Stomach smooth muscle (tissue), 2 donors: ENCODE measurements around the gene ENTPD8.

ENCODE experiments used
- H3K27ac ChIP-seq: one replicate; pipeline ENCODE4 v1.7.0; 2013; ENCODE audit warnings: mild to moderate bottlenecking, low read length, inconsistent platforms
- H3K27me3 ChIP-seq, 2 donors: one replicate each; pipeline ENCODE4 v1.7.0; 2013; ENCODE audit warnings: low read length in 2 of 2; ENCODE audit not compliant: insufficient read depth in 2 of 2, control insufficient read depth in 1 of 2
- H3K36me3 ChIP-seq, 2 donors: one replicate each; pipeline ENCODE4 v1.7.0; 2013; ENCODE audit warnings: low read length in 2 of 2; ENCODE audit not compliant: control insufficient read depth in 2 of 2, insufficient read depth in 2 of 2
- H3K4me1 ChIP-seq: one replicate; pipeline ENCODE4 v1.7.0; 2013; ENCODE audit warnings: low read length; ENCODE audit not compliant: control insufficient read depth, insufficient read depth
- H3K4me3 ChIP-seq, 2 donors: one replicate each; pipeline ENCODE4 v1.7.0; 2013; ENCODE audit warnings: low read length in 2 of 2
- H3K9ac ChIP-seq, 2 donors: one replicate each; pipeline ENCODE4 v1.7.0; 2013; ENCODE audit warnings: low read length in 2 of 2, mild to moderate bottlenecking in 1 of 2
- H3K9me3 ChIP-seq, 2 donors: one replicate each; pipeline ENCODE4 v1.7.0; 2013; ENCODE audit warnings: low read length in 2 of 2; ENCODE audit not compliant: control insufficient read depth in 2 of 2
- donor health status: healthy.
- donor health status: Pancreatic carcinoma.

The ENTPD8 gene

DNA sequence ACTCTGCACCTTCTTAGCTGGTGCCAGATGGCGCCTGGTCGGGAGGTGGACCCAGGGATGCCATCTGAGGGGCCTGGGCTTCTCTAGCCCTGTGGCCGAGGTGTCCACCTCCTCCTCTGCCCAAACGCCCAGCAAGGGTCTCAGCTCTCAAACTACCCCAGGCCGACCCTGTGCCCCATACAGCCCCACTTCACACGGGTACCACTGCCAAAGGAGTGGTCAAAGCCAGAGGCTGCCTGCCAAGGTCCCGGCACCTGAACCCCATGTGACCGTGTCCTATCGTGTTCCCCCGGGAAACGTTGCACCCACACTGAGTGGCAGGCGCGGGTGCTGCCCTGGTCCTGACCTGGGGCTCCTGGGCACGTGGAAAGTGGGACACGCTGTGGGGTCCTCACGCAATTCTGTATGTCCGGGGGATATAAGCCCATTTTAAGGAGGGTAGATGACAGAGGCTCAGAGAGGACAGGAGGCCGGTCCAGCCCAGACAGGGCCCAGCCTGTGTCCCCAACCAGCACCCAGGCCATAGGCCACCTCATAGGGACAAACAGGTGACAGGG, 1.9 kb downstream of the ENTPD8 start:
- peaks cover 8 to 24% of the 10 kb centered on the region in 2 donors for H3K27me3 ChIP-seq
- peaks cover 0 to 2% of the 10 kb centered on the region in 2 donors for H3K9me3 ChIP-seq
- H3K9ac ChIP-seq, result no peak overlapping the region
- no peak overlapping the region for H3K27ac ChIP-seq
- H3K36me3 ChIP-seq, result no peaks in the 10 kb centered on the region
- no peak overlapping the region for H3K4me3 ChIP-seq
- H3K4me1 ChIP-seq, result peaks cover 2% of the 10 kb centered on the region

DNA sequence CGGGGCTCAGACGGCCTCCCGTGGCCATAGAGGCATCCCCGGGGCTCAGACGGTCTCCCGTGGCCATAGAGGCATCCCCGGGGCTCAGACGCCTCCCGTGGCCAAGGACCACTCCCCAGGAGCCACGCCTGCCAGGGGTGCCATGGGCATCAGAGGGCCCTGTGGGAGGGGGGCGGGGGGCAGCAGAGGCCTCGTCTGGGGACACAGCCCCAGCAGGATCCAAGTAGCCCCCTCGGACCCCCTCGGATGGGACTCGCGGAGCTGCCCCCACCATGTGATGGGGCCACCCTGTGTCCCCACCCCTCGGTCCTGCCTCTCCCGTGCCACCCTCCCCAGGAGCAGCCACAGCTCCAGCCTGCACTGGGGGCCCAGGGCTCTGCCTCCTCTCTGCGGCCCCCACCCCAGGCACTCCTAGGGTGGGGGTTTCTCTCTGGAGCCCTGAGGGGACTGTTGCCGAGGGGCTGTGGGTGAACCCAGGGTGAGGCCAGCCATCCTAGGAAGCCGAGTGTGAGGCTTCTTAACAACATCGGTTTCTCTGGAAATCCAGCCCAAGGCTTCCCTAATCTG, 2.5 kb downstream of the ENTPD8 start:
- H3K9me3 ChIP-seq, result peaks cover 0 to 2% of the 10 kb centered on the region in 2 donors
- no peak overlapping the region for H3K27ac ChIP-seq
- no peak overlapping the region for H3K4me3 ChIP-seq
- H3K27me3 ChIP-seq, result peaks cover 8 to 24% of the 10 kb centered on the region in 2 donors
- H3K9ac ChIP-seq, result no peak overlapping the region
- peaks cover 2% of the 10 kb centered on the region for H3K4me1 ChIP-seq
- H3K36me3 ChIP-seq, result no peaks in the 10 kb centered on the region

DNA sequence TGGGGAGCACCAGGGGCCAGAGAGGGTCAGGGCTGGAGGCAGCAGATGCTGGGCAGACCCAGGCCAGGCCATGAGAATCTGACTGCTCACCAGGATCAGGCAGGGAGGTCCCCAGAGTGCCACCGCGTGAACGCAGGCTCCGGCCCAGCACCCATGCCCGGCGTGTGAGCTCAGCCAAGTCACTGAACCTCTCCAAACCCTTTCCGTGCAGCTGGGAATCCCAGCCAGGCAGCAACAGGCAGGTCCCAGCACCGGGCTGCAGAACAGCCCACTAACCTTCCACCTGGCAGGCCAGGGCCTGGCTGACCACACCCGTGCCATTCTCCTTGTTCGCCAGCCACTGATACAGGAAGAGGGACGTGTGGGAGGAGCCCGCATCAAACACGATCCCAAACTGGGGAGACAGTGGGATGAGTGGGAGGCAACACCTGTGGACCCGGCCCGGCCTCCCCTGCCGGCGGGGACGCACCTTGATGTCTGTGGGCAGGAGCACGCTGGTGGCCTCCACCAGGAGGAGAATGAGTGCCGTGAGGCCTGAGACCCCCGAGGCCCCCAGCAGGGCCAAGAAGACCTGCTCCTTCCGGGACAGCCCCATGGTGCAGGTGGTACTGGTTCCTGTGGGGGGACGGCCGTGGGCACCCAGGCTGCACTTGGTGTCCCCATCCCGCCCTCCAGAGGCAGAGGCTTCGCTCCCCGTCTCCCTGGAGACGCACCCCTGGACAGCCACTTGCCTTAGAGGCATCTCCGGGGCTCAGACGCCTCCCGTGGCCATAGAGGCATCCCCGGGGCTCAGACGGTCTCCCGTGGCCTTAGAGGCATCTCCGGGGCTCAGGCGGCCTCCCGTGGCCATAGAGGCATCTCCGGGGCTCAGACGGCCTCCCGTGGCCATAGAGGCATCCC, 3.2 kb downstream of the ENTPD8 start:
- Histone ChIP-seq H3K36me3 (no peaks in the 10 kb centered on the region), H3K27me3 (peaks cover 8 to 24% of the 10 kb centered on the region in 2 donors), H3K4me3 (no peak overlapping the region), H3K27ac (no peak overlapping the region), H3K9me3 (peaks cover 0 to 2% of the 10 kb centered on the region in 2 donors), H3K9ac (no peak overlapping the region), H3K4me1 (peaks cover 2% of the 10 kb centered on the region)

DNA sequence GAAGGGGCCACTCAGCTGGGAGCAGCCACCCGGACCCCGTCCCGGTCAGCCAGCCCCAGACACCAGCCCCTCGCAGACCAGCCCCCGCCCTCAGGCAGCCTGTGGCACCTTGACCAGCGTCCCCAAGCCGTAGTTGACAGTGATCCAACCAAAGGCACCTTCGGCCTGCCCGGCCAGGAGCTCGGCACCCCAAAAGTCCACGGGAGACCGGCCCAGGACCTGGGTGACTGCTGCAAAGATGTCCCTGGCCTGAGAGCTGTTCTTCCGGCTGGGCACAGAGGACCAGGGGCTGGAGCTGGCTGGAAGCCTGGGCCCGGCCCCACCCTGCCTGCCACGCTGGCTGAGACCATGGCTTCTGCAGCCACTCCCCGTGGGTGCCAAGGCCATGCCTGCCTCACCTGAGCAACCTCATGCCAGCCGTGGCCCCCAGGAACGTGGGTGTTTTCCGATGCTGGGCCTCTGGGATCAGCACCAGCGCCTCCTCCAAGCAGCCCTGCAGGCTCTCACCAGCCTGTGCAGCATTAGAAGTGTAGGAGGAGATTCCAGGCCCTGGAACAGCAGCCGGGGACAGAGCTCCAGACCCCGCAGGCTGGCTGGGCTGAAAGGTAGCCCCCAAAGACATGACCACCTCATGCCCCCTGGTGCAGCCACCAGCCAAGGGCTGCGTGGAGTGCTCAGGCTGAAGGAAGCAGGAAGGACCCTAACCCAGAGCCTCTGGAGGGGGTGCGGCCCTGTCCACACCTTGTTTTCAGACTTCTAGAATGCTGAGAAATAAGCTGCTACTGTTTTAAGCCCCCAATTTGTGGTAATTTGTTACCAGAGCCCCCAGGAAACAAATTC, 4.2 kb downstream of the ENTPD8 start:
- no peak overlapping the region for H3K27ac ChIP-seq
- no peak overlapping the region for H3K4me3 ChIP-seq
- H3K36me3 ChIP-seq, result no peaks in the 10 kb centered on the region
- H3K9ac ChIP-seq, result no peak overlapping the region
- no peaks in the 10 kb centered on the region for H3K9me3 ChIP-seq
- peaks cover 2% of the 10 kb centered on the region for H3K4me1 ChIP-seq
- H3K27me3 ChIP-seq, result peaks cover 8 to 16% of the 10 kb centered on the region in 2 donors

DNA sequence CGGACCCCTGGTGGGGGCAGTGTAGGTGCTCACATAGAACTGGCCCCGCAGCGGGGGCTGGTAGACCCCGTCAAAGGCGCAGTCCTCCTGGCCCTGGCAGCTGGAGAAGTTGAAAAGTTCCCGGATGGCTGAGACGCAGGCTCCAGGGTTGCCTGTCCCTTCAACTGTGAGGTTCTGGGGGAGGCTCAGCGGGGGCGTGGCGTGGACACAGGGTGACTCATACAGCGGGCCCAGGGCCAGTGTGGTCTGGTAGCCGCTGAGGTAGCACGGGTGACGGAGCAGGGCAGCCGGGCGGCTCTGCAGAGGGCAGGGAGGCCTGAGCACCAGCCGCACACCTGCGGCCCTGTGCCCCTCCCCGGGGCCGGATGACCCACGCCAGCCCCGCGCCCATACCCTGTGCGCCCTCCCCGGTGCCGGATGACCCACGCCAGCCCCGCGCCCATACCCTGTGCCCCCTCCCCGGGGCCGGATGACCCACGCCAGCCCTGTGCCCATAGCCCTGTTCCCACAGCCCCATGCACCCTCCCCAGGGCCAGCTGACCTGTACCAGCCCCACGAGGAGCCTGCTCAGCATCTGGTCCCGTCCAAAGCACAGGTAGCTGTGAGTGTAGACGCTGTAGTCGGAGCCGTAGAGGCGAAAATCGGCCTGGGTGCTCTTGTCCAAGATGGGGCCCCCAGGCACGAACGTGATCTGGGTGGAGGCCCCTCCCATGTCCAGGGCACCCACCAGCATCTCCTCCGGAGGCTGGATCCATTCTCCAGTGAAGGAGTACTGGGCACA, 5.0 kb downstream of the ENTPD8 start:
- Histone ChIP-seq H3K27me3 (peaks cover 8 to 10% of the 10 kb centered on the region in 2 donors), H3K4me3 (no peak overlapping the region), H3K36me3 (no peaks in the 10 kb centered on the region), H3K27ac (no peak overlapping the region), H3K9ac (no peak overlapping the region), H3K9me3 (no peaks in the 10 kb centered on the region), H3K4me1 (peaks cover 2% of the 10 kb centered on the region)

DNA sequence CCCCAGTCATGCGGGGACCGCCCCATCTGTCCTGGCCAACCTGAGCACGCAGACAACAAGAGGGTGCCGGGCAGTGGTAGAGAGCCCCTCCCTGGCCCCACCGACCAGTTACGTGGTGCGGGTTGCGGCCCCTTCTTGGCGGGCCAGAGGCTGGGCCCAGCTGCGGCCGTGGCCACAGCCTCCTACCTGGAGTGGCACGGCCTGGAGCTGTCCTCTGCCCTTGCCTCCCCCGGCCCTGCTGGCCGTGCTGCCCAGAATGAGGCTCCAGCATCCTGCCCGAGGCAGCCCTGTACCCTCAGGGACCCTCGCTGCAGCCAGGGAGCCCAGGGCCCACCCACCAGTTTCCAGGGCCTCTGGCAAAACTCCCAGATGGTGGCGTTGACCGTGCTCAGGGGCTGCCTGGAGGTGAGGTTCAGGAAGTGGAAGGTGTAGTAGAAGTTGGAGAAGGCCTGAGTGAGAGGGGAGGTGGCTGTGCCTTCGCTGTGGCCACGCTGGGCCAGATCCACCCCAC, 5.7 kb downstream of the ENTPD8 start:
- Histone ChIP-seq H3K27me3 (peaks cover 8 to 14% of the 10 kb centered on the region in 2 donors), H3K9me3 (no peaks in the 10 kb centered on the region), H3K4me1 (peaks cover 5% of the 10 kb centered on the region), H3K4me3 (no peak overlapping the region), H3K36me3 (no peaks in the 10 kb centered on the region), H3K9ac (no peak overlapping the region), H3K27ac (no peak overlapping the region)

DNA sequence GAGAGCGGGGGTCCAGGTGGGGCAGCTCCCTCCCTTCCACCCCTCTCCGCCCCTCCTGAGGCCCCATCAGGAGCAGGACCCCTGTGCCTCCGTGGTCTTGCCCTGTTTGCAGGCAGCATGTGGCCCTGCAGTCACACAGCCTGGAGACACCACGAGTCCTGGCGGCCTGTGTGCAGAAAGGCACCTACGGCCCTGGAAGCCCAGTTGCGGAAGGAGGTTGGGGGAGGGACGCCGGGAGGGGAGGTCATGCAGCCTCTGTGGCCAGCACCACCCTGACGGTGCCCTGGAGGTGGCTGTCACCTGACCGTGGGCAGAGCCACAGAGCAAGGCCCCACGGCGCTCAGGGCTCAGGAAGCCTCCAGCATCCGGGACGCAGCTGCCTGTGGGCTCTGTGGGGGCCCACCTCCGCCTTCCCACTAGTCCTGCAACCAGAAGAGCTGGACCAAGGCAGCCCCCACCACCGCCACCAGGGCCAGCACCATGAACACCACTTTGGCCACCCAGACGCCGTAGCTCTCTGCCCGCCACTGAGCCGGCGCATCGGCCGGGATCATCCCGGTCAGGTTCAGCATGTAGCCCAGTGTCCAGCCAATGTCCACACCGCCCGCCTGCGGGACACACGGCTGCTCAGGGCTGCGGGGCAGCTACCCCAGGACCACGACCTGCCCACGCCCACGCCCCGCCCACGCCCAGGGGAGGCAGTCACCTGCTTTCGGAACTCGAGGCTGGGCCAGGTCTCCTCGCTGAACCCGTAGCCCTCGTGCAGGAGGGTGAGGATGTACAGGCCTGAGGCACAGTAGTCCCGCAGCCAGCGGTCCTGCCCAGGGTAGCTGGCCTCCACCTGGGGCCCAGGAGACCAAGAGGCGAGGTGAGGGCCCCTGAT, 6.4 kb downstream of the ENTPD8 start:
- H3K9me3 ChIP-seq, result no peaks in the 10 kb centered on the region
- no peaks in the 10 kb centered on the region for H3K36me3 ChIP-seq
- peaks cover 9% of the 10 kb centered on the region for H3K4me1 ChIP-seq
- no peak overlapping the region for H3K4me3 ChIP-seq
- H3K27me3 ChIP-seq, result peaks cover 10 to 20% of the 10 kb centered on the region in 2 donors
- H3K9ac ChIP-seq, result no peak overlapping the region
- H3K27ac ChIP-seq, result no peak overlapping the region

DNA sequence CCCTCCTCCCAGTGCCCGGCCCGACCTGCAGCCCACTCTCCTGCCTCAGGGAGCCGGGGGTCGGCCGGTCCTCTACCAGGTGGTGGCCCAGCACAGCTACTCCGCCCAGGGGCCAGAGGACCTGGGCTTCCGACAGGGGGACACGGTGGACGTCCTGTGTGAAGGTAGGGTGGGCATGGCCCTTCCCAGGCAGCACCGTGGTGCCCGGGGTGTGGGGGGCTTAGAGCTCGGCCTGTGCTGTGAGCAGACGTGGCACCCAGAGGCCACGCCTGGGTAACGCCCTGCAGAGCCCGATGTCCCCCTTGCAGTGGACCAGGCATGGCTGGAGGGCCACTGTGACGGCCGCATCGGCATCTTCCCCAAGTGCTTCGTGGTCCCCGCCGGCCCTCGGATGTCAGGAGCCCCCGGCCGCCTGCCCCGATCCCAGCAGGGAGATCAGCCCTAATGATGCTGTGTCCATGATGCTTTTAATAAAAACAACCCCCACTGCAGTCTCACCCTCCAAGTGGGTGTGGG, 7.2 kb downstream of the ENTPD8 start:
- H3K4me1 ChIP-seq, result peaks cover 9% of the 10 kb centered on the region
- no peak overlapping the region for H3K27ac ChIP-seq
- H3K27me3 ChIP-seq, result peaks cover 5 to 14% of the 10 kb centered on the region in 2 donors
- no peaks in the 10 kb centered on the region for H3K36me3 ChIP-seq
- H3K9ac ChIP-seq, result no peak overlapping the region
- H3K9me3 ChIP-seq, result no peaks in the 10 kb centered on the region
- no peak overlapping the region for H3K4me3 ChIP-seq

DNA sequence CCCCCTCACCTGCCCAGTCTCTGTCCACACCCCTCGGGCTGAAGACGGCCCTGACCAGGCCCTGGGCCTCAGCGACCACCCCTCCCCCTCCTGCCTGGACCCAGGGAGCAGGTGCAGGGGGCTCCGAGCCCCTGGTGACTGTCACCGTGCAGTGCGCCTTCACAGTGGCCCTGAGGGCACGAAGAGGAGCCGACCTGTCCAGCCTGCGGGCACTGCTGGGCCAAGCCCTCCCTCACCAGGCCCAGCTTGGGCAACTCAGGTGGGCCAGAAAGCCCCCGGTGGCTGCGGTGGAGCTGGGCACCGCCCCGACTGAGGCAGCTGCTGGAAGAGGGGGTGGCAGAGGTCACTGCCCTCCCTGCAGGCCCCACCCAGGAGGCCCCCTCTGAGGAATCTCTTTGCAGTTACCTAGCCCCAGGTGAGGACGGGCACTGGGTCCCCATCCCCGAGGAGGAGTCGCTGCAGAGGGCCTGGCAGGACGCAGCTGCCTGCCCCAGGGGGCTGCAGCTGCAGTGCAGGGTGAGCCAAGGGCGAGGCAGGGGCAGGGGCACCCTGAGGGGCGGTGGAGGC, 7.7 kb downstream of the ENTPD8 start:
- Histone ChIP-seq H3K4me3 (no peak overlapping the region), H3K27me3 (peaks cover 5 to 13% of the 10 kb centered on the region in 2 donors), H3K9ac (no peak overlapping the region), H3K4me1 (peaks cover 9% of the 10 kb centered on the region), H3K9me3 (no peaks in the 10 kb centered on the region), H3K36me3 (no peaks in the 10 kb centered on the region), H3K27ac (no peak overlapping the region)
